NCI-H1105 (cell line): Measurements from ENCODE around the gene HSD17B10.
"Not testable (repeated sequence)": the region's sequence is repeated elsewhere in the genome, so short reads cannot be mapped to it uniquely, and the experiment has no call there.

ENCODE experiments used
- DNase-seq: peaks from one replicate; lab custom pipeline; 2025; lab: John Stamatoyannopoulos, UW

HSD17B10 gene

DNA sequence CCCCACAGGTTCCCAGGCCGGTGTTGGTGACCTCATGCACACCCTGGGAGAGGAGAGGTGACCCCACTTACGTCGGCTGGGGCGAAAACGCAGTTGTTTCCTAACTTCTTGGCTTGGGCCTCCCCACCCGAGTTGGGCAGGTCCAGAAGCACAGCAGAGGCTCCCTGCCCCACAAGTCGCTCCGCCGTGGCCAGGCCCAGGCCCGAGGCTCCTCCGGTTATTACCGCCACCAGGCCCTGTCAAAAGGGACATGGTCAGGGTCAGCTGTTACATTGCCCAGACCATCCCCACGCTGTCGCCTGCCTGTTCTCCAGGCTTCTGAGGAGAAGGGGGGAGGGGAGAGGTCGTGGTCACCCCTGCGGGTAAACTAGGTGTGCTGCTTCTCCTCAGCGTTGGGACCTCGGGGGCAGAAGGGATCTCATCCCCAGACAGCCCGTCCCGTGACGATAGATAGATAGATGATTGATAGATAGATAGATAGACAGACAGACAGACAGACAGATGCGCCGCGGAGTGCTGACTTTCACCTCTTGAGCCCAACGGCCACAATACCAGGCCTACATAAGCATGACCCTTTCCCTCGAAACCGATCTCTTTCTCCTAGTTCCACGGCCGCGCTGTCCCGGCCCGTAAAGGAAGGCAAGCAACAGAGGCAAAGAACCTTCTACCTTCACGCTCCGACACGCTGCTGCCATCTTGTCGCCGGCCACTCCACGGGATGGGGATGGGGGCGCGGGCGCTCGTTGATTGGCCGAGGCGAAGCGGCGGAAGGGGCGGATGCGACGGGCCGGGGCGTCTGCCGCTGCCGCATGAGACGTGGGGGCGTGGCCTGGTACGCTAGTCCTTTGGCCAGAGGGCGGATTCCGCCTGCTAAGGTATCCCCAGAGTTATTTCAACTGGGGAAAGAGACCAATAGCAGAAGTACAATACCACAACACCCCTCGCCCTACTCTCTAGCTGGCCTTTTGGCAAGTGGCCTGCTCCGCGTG is at the start of gene HSD17B10:
Gene HSD17B10 (minus strand): TSS at position 720 of the 989 bp plus-strand sequence. CDS start 25 bp downstream, at position 695.
- peak; percentile 79 for DNase-seq

DNA sequence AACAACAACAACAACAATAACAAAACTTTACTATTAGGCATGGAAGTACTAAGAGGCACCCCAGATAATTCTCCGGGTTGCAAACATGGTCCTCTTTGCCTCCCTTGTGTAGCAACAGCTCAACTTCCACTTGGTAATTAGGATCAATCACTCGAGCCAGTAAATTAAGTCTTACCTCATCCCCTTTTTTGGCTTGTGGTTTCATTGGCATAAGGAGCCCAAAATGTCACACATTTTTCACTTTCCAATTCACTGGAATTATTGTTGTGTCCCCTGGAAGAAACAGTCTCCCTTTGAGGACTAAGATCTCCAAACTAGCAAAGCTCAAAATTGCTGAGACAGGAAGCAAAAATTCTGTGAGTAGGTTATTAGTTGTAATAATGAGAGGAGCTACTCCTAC is 49.2 kb upstream of the HSD17B10 start:
- DNase-seq = no peak

DNA sequence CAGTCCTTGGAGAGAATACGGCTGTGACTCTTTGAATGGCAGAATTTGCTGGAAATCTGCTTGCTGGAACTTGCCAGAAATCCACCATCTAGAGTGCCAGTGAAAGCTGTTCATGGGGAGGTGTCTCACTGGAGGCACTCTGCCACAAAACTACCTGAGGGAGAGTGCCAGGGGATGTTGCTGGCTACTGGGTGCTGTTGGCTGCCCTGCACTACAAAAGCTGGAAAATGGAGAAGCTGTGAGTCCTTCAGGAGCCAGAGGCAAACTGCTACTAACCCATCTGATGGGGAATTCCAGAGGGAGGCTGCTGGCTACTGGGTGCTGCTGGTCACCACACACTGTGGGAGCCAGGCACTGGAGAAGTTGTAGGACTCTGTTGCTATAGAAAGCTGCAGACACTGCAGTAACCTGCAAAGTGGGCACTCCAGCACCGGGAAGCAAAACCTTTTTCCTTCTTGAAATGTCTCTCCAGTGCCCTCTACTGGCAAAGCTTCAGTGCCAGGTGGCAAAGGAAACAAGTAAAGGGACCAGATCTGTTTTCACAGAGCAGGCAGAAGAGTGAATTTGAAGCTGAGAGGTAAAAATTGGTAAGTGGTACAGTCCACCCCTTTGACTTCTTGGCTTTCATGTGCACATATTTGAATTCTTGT is 47.8 kb upstream of the HSD17B10 start:
- peak; percentile 43 for DNase-seq

DNA sequence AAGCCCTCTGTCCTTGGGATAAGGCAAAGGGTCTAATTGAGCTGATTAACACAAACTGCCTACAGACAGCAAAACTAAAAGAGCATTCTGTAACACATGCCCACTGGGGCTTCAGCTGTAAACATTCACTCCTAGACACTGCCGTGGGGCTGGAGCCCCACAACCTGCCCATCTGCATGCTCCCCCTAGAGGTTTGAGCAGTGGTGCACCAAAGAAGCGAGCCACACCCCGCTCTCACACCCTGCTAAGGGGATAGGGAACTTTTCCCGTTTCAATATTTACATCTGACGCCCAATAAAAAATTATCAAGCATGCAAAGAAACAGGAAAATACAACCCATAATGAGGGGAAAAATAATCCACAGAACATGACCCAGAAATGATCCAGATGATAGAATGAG is 46.9 kb upstream of the HSD17B10 start:
- DNase-seq = peak; percentile 7

DNA sequence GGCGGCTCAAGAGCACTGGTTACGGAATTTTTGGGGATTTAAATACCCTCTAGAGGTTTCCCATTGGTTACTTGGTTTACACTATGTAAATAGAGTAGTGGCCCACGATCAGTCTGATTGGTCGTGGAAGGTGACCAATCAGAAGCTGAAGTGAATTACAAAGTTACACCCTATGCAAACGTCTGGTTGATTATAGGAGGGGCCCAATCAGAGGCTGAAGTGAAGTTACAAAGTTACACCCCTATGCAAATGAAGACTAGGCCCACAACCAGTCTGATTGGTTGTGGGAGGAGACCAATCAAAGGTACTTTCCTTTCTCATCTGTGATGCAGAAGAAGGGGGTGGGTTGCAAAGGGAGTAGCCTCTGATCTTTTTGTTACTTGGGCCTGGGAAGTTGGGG is 45.1 kb upstream of the HSD17B10 start:
- no peak for DNase-seq

- DNase-seq = no peak
These were observed 42.2 kb upstream of the HSD17B10 start for GRCh38 chrX:53476371-53476770.

- DNase-seq = no peak
These were observed 40.5 kb upstream of the HSD17B10 start for GRCh38 chrX:53474707-53475106.

DNA sequence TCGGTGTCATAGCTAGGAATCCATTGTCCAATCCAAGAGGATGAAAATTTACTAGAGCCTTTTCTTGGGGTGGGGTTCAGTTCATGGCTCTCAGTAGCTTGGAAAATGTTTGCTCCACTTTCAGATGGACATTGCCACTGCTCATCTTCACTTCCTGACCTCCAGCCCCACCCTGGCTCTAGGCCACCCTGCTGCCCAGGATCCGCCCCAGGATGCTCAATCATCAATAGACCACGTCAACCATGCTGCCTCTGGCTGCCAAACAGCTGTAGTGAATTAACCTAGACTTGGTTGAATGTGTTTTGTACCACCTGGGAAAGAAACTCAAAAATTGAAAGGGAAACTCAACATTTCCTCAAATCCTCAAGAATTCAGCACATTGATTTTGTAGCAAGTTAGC is 37.2 kb upstream of the HSD17B10 start:
- no peak for DNase-seq

- not testable (repeated sequence) for DNase-seq
These were observed 34.5 kb upstream of the HSD17B10 start for GRCh38 chrX:53468659-53469058.

- DNase-seq = no peak
These were observed 23.9 kb upstream of the HSD17B10 start for GRCh38 chrX:53458082-53458481.

- no peak for DNase-seq
These were observed 22.1 kb upstream of the HSD17B10 start for GRCh38 chrX:53456254-53456653.

DNA sequence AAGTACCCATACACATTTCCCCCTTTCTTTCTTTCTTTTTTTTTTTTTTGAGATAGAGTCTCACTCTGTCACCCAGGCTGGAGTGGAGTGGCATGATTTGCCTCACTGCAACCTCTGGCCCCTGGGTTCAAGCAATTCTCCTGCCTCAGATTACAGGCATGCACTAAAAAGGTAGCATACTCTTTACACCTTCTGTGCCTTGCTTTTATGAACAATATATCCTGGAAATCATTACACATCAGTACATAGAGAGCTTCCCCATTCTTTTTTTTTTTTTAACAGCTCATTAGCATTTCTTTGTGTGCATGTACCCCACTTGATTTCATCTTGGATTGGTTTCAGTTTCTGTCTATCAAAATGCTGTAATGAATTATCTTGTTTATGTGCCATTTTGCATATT is 18.6 kb upstream of the HSD17B10 start:
- no peak for DNase-seq

DNA sequence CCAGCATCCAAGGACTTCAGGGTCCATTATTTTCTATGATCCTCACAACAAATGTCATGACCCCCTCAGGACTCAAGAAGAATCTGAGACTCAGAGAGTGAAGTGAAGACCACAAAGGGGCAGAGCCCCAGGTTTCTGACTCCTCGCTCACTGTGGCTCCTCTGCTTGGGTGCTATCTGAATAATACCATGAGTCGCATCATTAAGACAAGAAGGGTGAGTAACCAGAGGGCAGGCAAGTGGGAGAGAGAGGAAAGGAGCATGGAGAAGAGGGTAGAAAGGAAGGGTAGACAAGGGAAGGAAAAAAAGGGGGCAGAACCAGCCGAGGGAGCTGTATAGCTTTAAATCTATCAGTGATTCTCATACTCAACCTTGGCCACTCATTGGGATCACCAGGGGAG is 15.5 kb upstream of the HSD17B10 start:
- DNase-seq = no peak

- no peak for DNase-seq
These were observed 13.3 kb upstream of the HSD17B10 start for GRCh38 chrX:53447441-53447840.

GRCh38 chrX:53445977-53446376 is 11.8 kb upstream of the HSD17B10 start:
- no peak for DNase-seq

GRCh38 chrX:53442322-53442631 is 8.1 kb upstream of the HSD17B10 start:
- DNase-seq = no peak

- peak; percentile 84 for DNase-seq
These were observed 7.6 kb upstream of the HSD17B10 start for GRCh38 chrX:53441531-53442321.

DNA sequence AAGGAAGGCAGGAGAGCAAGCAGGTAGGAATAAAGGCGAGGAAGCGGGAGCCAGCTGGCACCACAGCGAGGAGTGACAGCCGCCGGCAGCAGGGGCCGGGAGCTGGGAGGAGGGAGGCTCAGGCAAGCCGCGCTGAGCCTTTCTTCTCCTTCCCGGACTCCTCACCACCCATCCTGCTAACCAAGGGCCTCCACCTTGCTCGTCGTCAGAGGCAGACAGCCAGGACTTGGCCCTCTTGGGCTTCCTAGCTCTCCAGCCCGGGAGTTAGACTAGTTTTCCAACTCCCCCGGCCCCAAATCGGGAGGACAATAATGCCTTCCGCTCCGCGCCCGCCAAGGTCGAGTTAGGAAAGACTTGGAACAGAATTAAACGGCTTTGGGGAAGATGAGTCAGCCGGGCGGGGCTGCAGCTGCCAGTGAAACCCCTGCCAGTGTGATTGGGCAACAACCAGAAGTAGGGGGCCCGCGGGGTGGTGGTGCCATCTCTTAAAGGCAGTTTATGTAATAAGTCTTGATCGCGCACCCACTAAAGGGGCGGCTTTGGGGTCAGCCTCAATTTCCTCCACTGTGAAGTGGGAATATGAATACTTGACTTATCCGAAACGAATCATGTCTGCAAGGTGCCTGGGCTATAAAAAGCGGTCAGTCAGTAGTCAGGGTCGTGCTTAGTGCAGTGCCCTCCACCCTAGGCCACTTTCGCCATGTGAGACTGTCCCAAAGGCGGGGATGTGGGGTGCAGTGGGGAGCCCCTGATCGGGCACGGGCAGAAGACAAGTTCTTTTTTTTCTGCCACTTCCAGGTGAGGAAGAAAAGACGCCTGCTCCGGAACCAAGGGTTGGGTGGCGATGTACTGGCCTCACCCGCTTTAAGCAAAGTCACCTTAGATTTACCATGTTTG is 6.7 kb upstream of the HSD17B10 start:
- no peak for DNase-seq

DNA sequence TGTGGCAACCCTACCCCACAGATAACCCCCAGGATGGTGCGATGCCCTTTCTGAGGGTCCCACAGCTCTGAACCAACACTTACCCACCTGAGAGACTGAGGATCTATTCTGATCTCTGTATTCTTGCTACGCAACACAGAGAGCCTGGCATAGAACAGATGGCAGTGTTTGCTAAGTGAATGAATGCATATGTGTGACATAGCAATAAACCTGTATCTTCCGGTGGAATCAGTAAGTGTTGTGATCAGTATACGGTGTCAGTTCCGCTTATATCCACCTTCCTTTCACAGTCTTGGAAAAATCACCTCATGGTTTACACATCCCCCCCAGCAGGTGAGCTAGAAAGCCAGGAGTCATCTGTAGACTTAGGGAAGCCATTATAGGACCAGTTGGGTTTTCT is 5.9 kb upstream of the HSD17B10 start:
- DNase-seq = no peak

DNA sequence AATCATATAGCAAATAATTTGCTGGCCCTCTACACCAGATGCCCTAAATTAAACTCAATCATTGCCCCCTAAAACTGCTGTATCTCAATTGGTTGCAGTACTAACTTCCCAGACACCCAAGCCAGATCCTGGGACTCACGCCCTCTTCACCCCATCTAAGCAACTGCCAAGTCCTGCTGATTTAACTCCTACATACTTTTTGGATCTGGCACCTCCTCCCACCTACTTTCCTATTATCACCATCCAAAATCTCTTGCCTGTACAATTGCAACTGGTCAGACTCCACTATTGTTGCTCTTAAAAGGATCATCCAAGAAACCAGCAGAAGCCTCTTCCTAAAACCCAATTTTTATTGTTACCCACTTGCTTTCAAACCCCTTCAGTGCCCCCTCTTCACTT is 4.7 kb upstream of the HSD17B10 start:
- DNase-seq = no peak

- DNase-seq = no peak
These were observed 4.1 kb upstream of the HSD17B10 start for GRCh38 chrX:53438174-53438831.
